ENCODE data around the gene TIE1. TPM values are rescaled to one million over a fixed set of nuclear protein-coding genes. Genes with fewer than 3 reads are reported as not detected.

The TIE1 gene
- total RNA-seq, 3 donors from 2014 or later (not counting 1 experiment from before 2014, with no cell fraction given) = 4.5 to 10.7 (median 6.7) TPM

DNA sequence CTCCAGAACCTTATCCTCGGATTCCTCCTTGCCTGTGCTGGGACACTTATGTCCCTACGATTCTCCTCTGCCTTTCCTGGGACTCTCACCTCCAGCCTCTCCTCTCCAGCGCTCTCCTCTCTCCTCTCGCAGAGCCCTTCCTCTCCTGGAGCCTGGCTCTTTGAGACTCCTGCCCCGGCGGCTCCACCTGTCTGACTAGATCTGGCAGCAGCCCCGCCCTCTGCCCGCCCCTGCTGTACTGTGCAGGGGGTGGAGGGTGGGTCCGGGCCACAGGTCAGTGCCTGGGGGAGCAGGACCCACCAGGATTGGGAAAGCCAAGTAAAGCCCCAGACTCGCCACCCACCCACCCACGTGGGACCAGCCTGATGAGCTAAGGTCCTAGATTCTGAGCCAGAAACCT lies 65.4 kb downstream of the TIE1 start:
- TF ChIP-seq, protein P1, sequence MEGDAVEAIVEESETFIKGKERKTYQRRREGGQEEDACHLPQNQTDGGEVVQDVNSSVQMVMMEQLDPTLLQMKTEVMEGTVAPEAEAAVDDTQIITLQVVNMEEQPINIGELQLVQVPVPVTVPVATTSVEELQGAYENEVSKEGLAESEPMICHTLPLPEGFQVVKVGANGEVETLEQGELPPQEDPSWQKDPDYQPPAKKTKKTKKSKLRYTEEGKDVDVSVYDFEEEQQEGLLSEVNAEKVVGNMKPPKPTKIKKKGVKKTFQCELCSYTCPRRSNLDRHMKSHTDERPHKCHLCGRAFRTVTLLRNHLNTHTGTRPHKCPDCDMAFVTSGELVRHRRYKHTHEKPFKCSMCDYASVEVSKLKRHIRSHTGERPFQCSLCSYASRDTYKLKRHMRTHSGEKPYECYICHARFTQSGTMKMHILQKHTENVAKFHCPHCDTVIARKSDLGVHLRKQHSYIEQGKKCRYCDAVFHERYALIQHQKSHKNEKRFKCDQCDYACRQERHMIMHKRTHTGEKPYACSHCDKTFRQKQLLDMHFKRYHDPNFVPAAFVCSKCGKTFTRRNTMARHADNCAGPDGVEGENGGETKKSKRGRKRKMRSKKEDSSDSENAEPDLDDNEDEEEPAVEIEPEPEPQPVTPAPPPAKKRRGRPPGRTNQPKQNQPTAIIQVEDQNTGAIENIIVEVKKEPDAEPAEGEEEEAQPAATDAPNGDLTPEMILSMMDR (IDR thresholded peaks at IDR 0.05) = no peak
- no peaks in the 10 kb centered on the region for H3K27me3 ChIP-seq (ENCODE audit: control insufficient read depth, insufficient read depth, low read length)
- H3K27me3 Mint-ChIP-seq (ENCODE audit: low read depth in 2 of 2) = no peaks in the 10 kb centered on the region
- WGBS (ENCODE audit: insufficient coverage) = 87% methylated on average over 11 of the region's 11 CpGs
- intact Hi-C loops (cut with micrococcal nuclease) = no loop called here
- H3K27ac ChIP-seq (ENCODE audit: low read length) = peak overlapping the region; percentile 80
- no peak overlapping the region for H3K4me3 ChIP-seq (ENCODE audit: low read length)
- no peaks in the 10 kb centered on the region for H3K9me3 ChIP-seq (ENCODE audit: control insufficient read depth, insufficient read depth, low read length)
- no peak for DNase-seq
- ATAC-seq = no peak
- H3K36me3 Mint-ChIP-seq = no peaks in the 10 kb centered on the region
- H3K36me3 ChIP-seq (ENCODE audit: control insufficient read depth, insufficient read depth, low read length) = peaks cover 41% of the 10 kb centered on the region
- H3K4me3 Mint-ChIP-seq = peak overlapping the region; percentile 64
- peaks cover 35 to 57% of the 10 kb centered on the region in 2 donors for H3K4me1 Mint-ChIP-seq
- H3K4me1 ChIP-seq (ENCODE audit: control insufficient read depth, insufficient read depth, low read length) = peaks cover 32% of the 10 kb centered on the region
- no peaks in the 10 kb centered on the region for H3K9me3 Mint-ChIP-seq
- H3K27ac Mint-ChIP-seq = peak overlapping the region; percentile 90 to 94

DNA sequence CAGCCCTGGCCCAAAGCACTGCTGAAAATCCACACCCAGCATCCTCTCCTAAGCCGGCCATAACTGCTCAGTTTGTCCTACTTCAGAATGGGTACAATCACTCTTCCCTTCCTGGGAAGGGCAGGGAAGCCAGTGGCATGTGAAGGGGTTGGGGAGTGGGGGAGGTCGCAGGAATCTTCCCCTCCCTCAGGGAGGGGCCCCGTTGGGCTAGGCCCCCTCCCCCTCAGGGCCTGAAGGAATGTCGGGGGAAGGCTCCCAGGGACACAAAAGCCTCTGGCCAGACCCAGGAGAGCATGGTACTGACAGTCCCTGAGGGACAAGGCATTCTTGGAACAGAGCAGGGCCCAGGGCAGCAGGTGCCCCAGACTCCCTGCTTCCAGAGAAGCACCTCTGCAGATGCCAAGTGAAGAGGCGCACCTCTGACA lies 65.8 kb downstream of the TIE1 start:
- WGBS (ENCODE audit: insufficient coverage) = 24% methylated on average over 5 of the region's 5 CpGs
- Histone ChIP-seq H3K27ac (ENCODE audit: low read length) (peak overlapping the region; percentile 80), H3K36me3 (ENCODE audit: control insufficient read depth, insufficient read depth, low read length) (peaks cover 37% of the 10 kb centered on the region), H3K27me3 (ENCODE audit: control insufficient read depth, insufficient read depth, low read length) (no peaks in the 10 kb centered on the region), H3K9me3 (ENCODE audit: control insufficient read depth, insufficient read depth, low read length) (no peaks in the 10 kb centered on the region), H3K4me1 (ENCODE audit: control insufficient read depth, insufficient read depth, low read length) (peaks cover 32% of the 10 kb centered on the region), H3K4me3 (ENCODE audit: low read length) (peak overlapping the region; percentile 88)
- H3K27me3 Mint-ChIP-seq (ENCODE audit: low read depth in 2 of 2) = no peaks in the 10 kb centered on the region
- H3K4me1 Mint-ChIP-seq = peaks cover 35 to 53% of the 10 kb centered on the region in 2 donors
- DNase-seq (no peak), ATAC-seq (no peak)
- peak overlapping the region; percentile 90 to 94 for H3K27ac Mint-ChIP-seq
- TF ChIP-seq, protein P1 (IDR thresholded peaks at IDR 0.05) = no peak
- H3K4me3 Mint-ChIP-seq = peak overlapping the region; percentile 96
- H3K36me3 Mint-ChIP-seq = no peaks in the 10 kb centered on the region
- H3K9me3 Mint-ChIP-seq = no peaks in the 10 kb centered on the region
- intact Hi-C loops (cut with micrococcal nuclease) = loop anchor here (1.0 kb wide), 1 partner anchor 23 kb away; the partner anchor contains the start of genes MED8 and SZT2

GRCh38 chr1:43367026-43367903 lies 66.5 kb downstream of the TIE1 start:
- DNase-seq (peak; percentile 34 to 62), ATAC-seq (peak; percentile 42 to 63 (median 55))
- H3K27me3 Mint-ChIP-seq (ENCODE audit: low read depth in 2 of 2) = no peaks in the 10 kb centered on the region
- peaks cover 31% of the 10 kb centered on the region for H3K36me3 ChIP-seq (ENCODE audit: control insufficient read depth, insufficient read depth, low read length)
- H3K4me1 ChIP-seq (ENCODE audit: control insufficient read depth, insufficient read depth, low read length) = peaks cover 32% of the 10 kb centered on the region
- H3K27ac ChIP-seq (ENCODE audit: low read length) = peak overlapping the region; percentile 80
- peak overlapping the region; percentile 96 for H3K4me3 Mint-ChIP-seq
- no peaks in the 10 kb centered on the region for H3K9me3 ChIP-seq (ENCODE audit: control insufficient read depth, insufficient read depth, low read length)
- WGBS (ENCODE audit: insufficient coverage) = under 1% methylated on average over 48 of the region's 48 CpGs
- H3K4me1 Mint-ChIP-seq = peaks cover 35 to 53% of the 10 kb centered on the region in 2 donors
- H3K27me3 ChIP-seq (ENCODE audit: control insufficient read depth, insufficient read depth, low read length) = no peaks in the 10 kb centered on the region
- H3K9me3 Mint-ChIP-seq = no peaks in the 10 kb centered on the region
- peak overlapping the region; percentile 88 for H3K4me3 ChIP-seq (ENCODE audit: low read length)
- H3K36me3 Mint-ChIP-seq = no peaks in the 10 kb centered on the region
- TF ChIP-seq, protein P1 (IDR thresholded peaks at IDR 0.05) = no peak
- peak overlapping the region; percentile 90 to 94 for H3K27ac Mint-ChIP-seq
- intact Hi-C loops (cut with micrococcal nuclease) = loop anchor here (1.0 kb wide), 1 partner anchor 22 kb away; the partner anchor contains the start of genes MED8 and SZT2

All from natural killer cell (primary cell).